ENCODE measurements around the gene CDKL1. TPM values are rescaled to one million over a fixed set of nuclear protein-coding genes. Genes with fewer than 3 reads are reported as not detected.
A peak's percentile ranks its signal among the peaks of the same experiment; 100 is the strongest.

Gene CDKL1
- total and polyA plus RNA-seq, 3 experiments from 2014 or later: 4.8 to 6.7 (median 5.8) TPM

GRCh38 chr14:50353126-50353525 is 43.6 kb downstream of the CDKL1 start:
- Histone ChIP-seq H3K4me1 (ENCODE audit: insufficient read depth, low read length) (no peaks in the 10 kb centered on the region), H3K4me3 (ENCODE audit: low read length) (no peak overlapping the region), H3K36me3 (ENCODE audit: insufficient read depth, low read length) (no peaks in the 10 kb centered on the region), H3K27me3 (ENCODE audit: insufficient read depth, low read length, poor library complexity, severe bottlenecking) (no peaks in the 10 kb centered on the region), H3K9me3 (ENCODE audit: low read length) (no peaks in the 10 kb centered on the region), H3K27ac (ENCODE audit: low read depth, low read length) (no peak overlapping the region)
- Mint-ChIP-seq H3K4me3 (no peak overlapping the region), H3K36me3 (peaks cover 14 to 38% (median 28%) of the 10 kb centered on the region in 3 donors), H3K9me3 (no peaks in the 10 kb centered on the region), H3K27ac (no peak overlapping the region), H3K4me1 (peaks cover 0 to 13% (median 7%) of the 10 kb centered on the region in 3 donors), H3K27me3 (no peaks in the 10 kb centered on the region)
- CTCF ChIA-PET: no interaction called here
- no peak for DNase-seq
- POLR2A ChIA-PET: no interaction called here

GRCh38 chr14:50352584-50352983 is 44.1 kb downstream of the CDKL1 start:
- no peak for DNase-seq
- ChIA-PET CTCF (no interaction called here), POLR2A (no interaction called here)
- H3K27ac Mint-ChIP-seq: no peak overlapping the region
- no peaks in the 10 kb centered on the region for H3K9me3 Mint-ChIP-seq
- no peaks in the 10 kb centered on the region for H3K9me3 ChIP-seq (ENCODE audit: low read length)
- no peaks in the 10 kb centered on the region for H3K27me3 Mint-ChIP-seq
- H3K36me3 Mint-ChIP-seq: peaks cover 10 to 33% (median 25%) of the 10 kb centered on the region in 3 donors
- H3K4me3 ChIP-seq (ENCODE audit: low read length): no peak overlapping the region
- H3K4me1 ChIP-seq (ENCODE audit: insufficient read depth, low read length): no peaks in the 10 kb centered on the region
- no peak overlapping the region for H3K27ac ChIP-seq (ENCODE audit: low read depth, low read length)
- H3K4me3 Mint-ChIP-seq: no peak overlapping the region
- no peaks in the 10 kb centered on the region for H3K36me3 ChIP-seq (ENCODE audit: insufficient read depth, low read length)
- peaks cover 0 to 13% (median 7%) of the 10 kb centered on the region in 3 donors for H3K4me1 Mint-ChIP-seq
- no peaks in the 10 kb centered on the region for H3K27me3 ChIP-seq (ENCODE audit: insufficient read depth, low read length, poor library complexity, severe bottlenecking)

GRCh38 chr14:50350975-50351374 is 45.7 kb downstream of the CDKL1 start:
- POLR2A ChIA-PET: interaction anchor here (0.6 kb wide), 1 partner anchor 301 kb away, joined by 8 read pairs; no protein-coding TSS in a partner anchor
- no peak for DNase-seq
- Histone ChIP-seq H3K9me3 (ENCODE audit: low read length) (no peaks in the 10 kb centered on the region), H3K27me3 (ENCODE audit: insufficient read depth, low read length, poor library complexity, severe bottlenecking) (no peaks in the 10 kb centered on the region), H3K27ac (ENCODE audit: low read depth, low read length) (no peak overlapping the region), H3K4me3 (ENCODE audit: low read length) (no peak overlapping the region), H3K4me1 (ENCODE audit: insufficient read depth, low read length) (no peaks in the 10 kb centered on the region), H3K36me3 (ENCODE audit: insufficient read depth, low read length) (no peaks in the 10 kb centered on the region)
- Mint-ChIP-seq H3K27me3 (no peaks in the 10 kb centered on the region), H3K27ac (peak overlapping the region in 1 of 8 donors; percentile 40), H3K9me3 (no peaks in the 10 kb centered on the region), H3K4me3 (no peak overlapping the region), H3K4me1 (peaks cover 0 to 10% (median 6%) of the 10 kb centered on the region in 3 donors), H3K36me3 (peaks cover 0 to 19% (median 11%) of the 10 kb centered on the region in 3 donors)
- CTCF ChIA-PET: no interaction called here

GRCh38 chr14:50348933-50349332 is 47.7 kb downstream of the CDKL1 start:
- Histone ChIP-seq H3K27me3 (ENCODE audit: insufficient read depth, low read length, poor library complexity, severe bottlenecking) (no peaks in the 10 kb centered on the region), H3K9me3 (ENCODE audit: low read length) (no peaks in the 10 kb centered on the region), H3K36me3 (ENCODE audit: insufficient read depth, low read length) (no peaks in the 10 kb centered on the region), H3K4me1 (ENCODE audit: insufficient read depth, low read length) (no peaks in the 10 kb centered on the region), H3K27ac (ENCODE audit: low read depth, low read length) (no peak overlapping the region), H3K4me3 (ENCODE audit: low read length) (no peak overlapping the region)
- POLR2A ChIA-PET: no interaction called here
- Mint-ChIP-seq H3K27ac (peak overlapping the region in 2 of 8 donors; percentile 7 to 62), H3K9me3 (no peaks in the 10 kb centered on the region), H3K27me3 (no peaks in the 10 kb centered on the region), H3K4me1 (peaks cover 1 to 6% (median 2%) of the 10 kb centered on the region in 3 donors), H3K36me3 (peaks cover 0 to 19% (median 9%) of the 10 kb centered on the region in 3 donors), H3K4me3 (no peak overlapping the region)
- no peak for DNase-seq
- CTCF ChIA-PET: interaction anchor here (2.0 kb wide), 1 partner anchor 28 kb away, joined by 4 read pairs; no protein-coding TSS in a partner anchor

GRCh38 chr14:50347521-50347920 is 49.2 kb downstream of the CDKL1 start:
- H3K4me3 Mint-ChIP-seq: no peak overlapping the region
- no peaks in the 10 kb centered on the region for H3K9me3 Mint-ChIP-seq
- POLR2A ChIA-PET: no interaction called here
- peaks cover 0 to 13% (median 9%) of the 10 kb centered on the region in 3 donors for H3K36me3 Mint-ChIP-seq
- H3K27me3 Mint-ChIP-seq: no peaks in the 10 kb centered on the region
- no peaks in the 10 kb centered on the region for H3K9me3 ChIP-seq (ENCODE audit: low read length)
- H3K27me3 ChIP-seq (ENCODE audit: insufficient read depth, low read length, poor library complexity, severe bottlenecking): no peaks in the 10 kb centered on the region
- H3K4me1 Mint-ChIP-seq: peaks cover 7 to 20% (median 16%) of the 10 kb centered on the region in 3 donors
- DNase-seq: no peak
- no peak overlapping the region for H3K4me3 ChIP-seq (ENCODE audit: low read length)
- peak overlapping the region in 2 of 8 donors; percentile 19 to 21 for H3K27ac Mint-ChIP-seq
- no peaks in the 10 kb centered on the region for H3K36me3 ChIP-seq (ENCODE audit: insufficient read depth, low read length)
- peak overlapping the region; percentile 31 for H3K27ac ChIP-seq (ENCODE audit: low read depth, low read length)
- CTCF ChIA-PET: interaction anchor here (1.3 to 2.0 kb wide), 2 partner anchors 26 to 184 kb away, joined by 3 to 4 read pairs; partner anchors contain the start of gene MAP4K5
- no peaks in the 10 kb centered on the region for H3K4me1 ChIP-seq (ENCODE audit: insufficient read depth, low read length)

- Mint-ChIP-seq H3K36me3 (peaks cover 0 to 15% (median 8%) of the 10 kb centered on the region in 3 donors), H3K4me1 (peaks cover 9 to 25% (median 17%) of the 10 kb centered on the region in 3 donors), H3K4me3 (no peak overlapping the region), H3K9me3 (no peaks in the 10 kb centered on the region), H3K27ac (peak overlapping the region in 1 of 8 donors; percentile 2), H3K27me3 (no peaks in the 10 kb centered on the region)
- DNase-seq: no peak
- Histone ChIP-seq H3K27ac (ENCODE audit: low read depth, low read length) (no peak overlapping the region), H3K9me3 (ENCODE audit: low read length) (no peaks in the 10 kb centered on the region), H3K27me3 (ENCODE audit: insufficient read depth, low read length, poor library complexity, severe bottlenecking) (no peaks in the 10 kb centered on the region), H3K36me3 (ENCODE audit: insufficient read depth, low read length) (no peaks in the 10 kb centered on the region), H3K4me3 (ENCODE audit: low read length) (no peak overlapping the region), H3K4me1 (ENCODE audit: insufficient read depth, low read length) (no peaks in the 10 kb centered on the region)
- CTCF ChIA-PET: interaction anchor here (1.0 to 1.3 kb wide), 2 partner anchors 25 to 186 kb away, joined by 3 to 4 read pairs; partner anchors contain the start of gene MAP4K5
- POLR2A ChIA-PET: no interaction called here
These were observed 50.7 kb downstream of the CDKL1 start for GRCh38 chr14:50345846-50346422.

GRCh38 chr14:50344876-50345563 is 51.7 kb downstream of the CDKL1 start:
- no peak for DNase-seq
- H3K27me3 Mint-ChIP-seq: peaks cover 0 to 2% of the 10 kb centered on the region in 2 donors
- H3K4me3 Mint-ChIP-seq: no peak overlapping the region
- peaks cover 9 to 25% (median 17%) of the 10 kb centered on the region in 3 donors for H3K4me1 Mint-ChIP-seq
- H3K27ac Mint-ChIP-seq: peak overlapping the region in 1 of 8 donors; percentile 32
- Histone ChIP-seq H3K36me3 (ENCODE audit: insufficient read depth, low read length) (no peaks in the 10 kb centered on the region), H3K4me1 (ENCODE audit: insufficient read depth, low read length) (no peaks in the 10 kb centered on the region), H3K27me3 (ENCODE audit: insufficient read depth, low read length, poor library complexity, severe bottlenecking) (no peaks in the 10 kb centered on the region), H3K9me3 (ENCODE audit: low read length) (no peaks in the 10 kb centered on the region), H3K4me3 (ENCODE audit: low read length) (no peak overlapping the region), H3K27ac (ENCODE audit: low read depth, low read length) (no peak overlapping the region)
- ChIA-PET POLR2A (no interaction called here), CTCF (interaction anchor here (1.0 to 1.3 kb wide), 2 partner anchors 24 to 187 kb away, joined by 3 to 4 read pairs; partner anchors contain the start of gene MAP4K5)
- peaks cover 0 to 22% (median 10%) of the 10 kb centered on the region in 3 donors for H3K36me3 Mint-ChIP-seq
- H3K9me3 Mint-ChIP-seq: no peaks in the 10 kb centered on the region
